GM12878 (cell line): Measurements from ENCODE around the gene ELMO2. TPM values are rescaled to one million over a fixed set of nuclear protein-coding genes. Genes with fewer than 3 reads are reported as not detected.

Experiments
- ATAC-seq: fragments of 200-7000 bp; cut with Tn5 transposase; 3 replicates; pipeline ENCODE4 v1.9.1; 2020; ENCODE audit warnings: mild to moderate bottlenecking, moderate library complexity
- BruUV-seq: library from RNA; stranded (reverse); fragments of 400-500 nt; replicated peaks from 2 replicates; lab custom pipeline; 2021; lab: Mats Ljungman, UMichigan
- CTCF ChIA-PET: fragments of 300-600 bp; sonication (Branson Sonifier 250); formaldehyde crosslinking; extraction: SDS; loops from one replicate; lab custom pipeline; 2021; ENCODE audit warnings: inconsistent platforms; lab: Yijun Ruan, JAX
- POLR2A ChIA-PET: fragments of 350-600 bp; formaldehyde crosslinking; extraction: SDS; loops from one replicate; lab custom pipeline; 2021; ENCODE audit warnings: inconsistent platforms; lab: Charles Lee
- RAD21 ChIA-PET: fragments of 300-600 bp; sonication (Branson Sonifier 250); formaldehyde crosslinking; loops from one replicate; lab custom pipeline; 2023; ENCODE audit warnings: antibody characterized with exemption; ENCODE audit not compliant: unreplicated experiment; lab: Charles Lee
- SMC1A ChIA-PET: fragments of 300-600 bp; sonication (Branson Sonifier 250); formaldehyde crosslinking; loops from one replicate; lab custom pipeline; 2023; ENCODE audit not compliant: unreplicated experiment, uncharacterized antibody; lab: Charles Lee
- DNase-seq: peaks from one replicate; pipeline ENCODE4 v3.0.0-alpha.2; 2011; ENCODE audit warnings: low read depth, low spot score
- FAIRE-seq: peaks from 3 replicates; lab custom pipeline; 2011; peaks lifted over from hg19 to GRCh38; lab: Jason Lieb, UNC
- H2AFZ ChIP-seq: 2 replicates; pipeline ENCODE4 v1.6.0; 2011; ENCODE audit warnings: low read depth, low read length, control low read depth; ENCODE audit not compliant: control insufficient read depth
- H3K27ac ChIP-seq: 2 replicates; pipeline ENCODE4 v1.5.1; 2011; ENCODE audit warnings: control low read depth; ENCODE audit not compliant: control insufficient read depth, insufficient read depth
- H3K27me3 ChIP-seq, 2 experiments: replicated peaks in 1 of 2; 2 replicates each; pipeline versions ENCODE4 v1.6.0 to v1.6.1; 2011; ENCODE audit warnings: low read length in 1 of 2; ENCODE audit not compliant: control insufficient read depth in 2 of 2, insufficient read depth in 2 of 2
- H3K36me3 ChIP-seq, 2 experiments: 2 replicates each; pipeline ENCODE4 v1.5.1; 2011; ENCODE audit warnings: low read length in 1 of 2; ENCODE audit not compliant: control insufficient read depth in 2 of 2, insufficient read depth in 2 of 2
- H3K4me1 ChIP-seq: 2 replicates; pipeline ENCODE4 v1.6.1; 2011; ENCODE audit warnings: mild to moderate bottlenecking, low read length, moderate library complexity, mixed read lengths; ENCODE audit not compliant: control insufficient read depth, insufficient read depth
- H3K4me2 ChIP-seq: 2 replicates; pipeline ENCODE4 v1.6.0; 2011; ENCODE audit warnings: control low read depth; ENCODE audit not compliant: control insufficient read depth, insufficient read depth
- H3K4me3 ChIP-seq: fragments of 200-600 bp; sonication (generic); 2 replicates; pipeline ENCODE4 v1.5.1; 2016
- H3K79me2 ChIP-seq: 2 replicates; pipeline ENCODE4 v1.6.0; 2011; ENCODE audit warnings: low read length; ENCODE audit not compliant: control insufficient read depth, insufficient read depth
- H3K9ac ChIP-seq: 2 replicates; pipeline ENCODE4 v1.8.0; 2011; ENCODE audit warnings: low read length, control low read depth, mixed read lengths; ENCODE audit not compliant: control insufficient read depth, insufficient read depth
- H3K9me3 ChIP-seq: replicated peaks from 3 replicates; pipeline ENCODE4 v1.5.1; 2011; ENCODE audit warnings: mild to moderate bottlenecking, low read length; ENCODE audit not compliant: control insufficient read depth, insufficient read depth
- H4K20me1 ChIP-seq: 2 replicates; pipeline ENCODE4 v1.6.0; 2011; ENCODE audit not compliant: control insufficient read depth, insufficient read depth
- ASH2L ChIP-seq: fragments of 300-600, 200-600 bp; sonication (generic); IDR thresholded peaks from 2 replicates; pipeline ENCODE4 v1.6.1; 2017; ENCODE audit warnings: low read depth, mild to moderate bottlenecking, borderline replicate concordance
- CBX5 ChIP-seq: sonication (generic); IDR thresholded peaks from 2 replicates; pipeline ENCODE4 v1.6.1; 2016; ENCODE audit warnings: low read depth, moderate library complexity, mild to moderate bottlenecking, inconsistent platforms
- CHD2 ChIP-seq: IDR thresholded peaks from 2 replicates; pipeline ENCODE4 v1.6.1; 2011; ENCODE audit warnings: low read depth, low read length, improper control_type of control experiment, borderline replicate concordance
- EED ChIP-seq: sonication (generic); IDR thresholded peaks from 2 replicates; pipeline ENCODE4 v1.6.1; 2016; ENCODE audit warnings: antibody characterized with exemption, low read depth
- IKZF1 ChIP-seq: fragments of 450-650 bp; conservative IDR thresholded peaks from 2 replicates; pipeline ENCODE4 v1.6.1; 2017; ENCODE audit warnings: antibody characterized with exemption, mild to moderate bottlenecking
- IRF4 ChIP-seq: IDR thresholded peaks from 2 replicates; pipeline ENCODE4 v1.6.1; 2011; ENCODE audit warnings: low read depth, low read length
- LARP7 ChIP-seq: fragments of 450-650 bp; IDR thresholded peaks from 2 replicates; pipeline ENCODE4 v1.6.1; 2017; ENCODE audit warnings: mild to moderate bottlenecking
- SMAD5 ChIP-seq: IDR thresholded peaks from 2 replicates; pipeline ENCODE4 v1.6.1; 2016; ENCODE audit warnings: antibody characterized with exemption, low read depth
- SREBF2 ChIP-seq: IDR thresholded peaks from 2 replicates; pipeline ENCODE4 v1.6.1; 2012; ENCODE audit warnings: mild to moderate bottlenecking, low read length
- SRF ChIP-seq, 2 experiments: IDR thresholded peaks; 2 replicates each; pipeline ENCODE4 v1.6.1; 2011; ENCODE audit warnings: low read depth in 2 of 2, low read length in 2 of 2, mild to moderate bottlenecking in 1 of 2, moderate library complexity in 1 of 2
- YBX1 ChIP-seq: fragments of 450-650 bp; IDR thresholded peaks from 2 replicates; pipeline ENCODE4 v1.6.1; 2016; ENCODE audit warnings: antibody characterized with exemption
- ZNF217 ChIP-seq: fragments of 450-650 bp; IDR thresholded peaks from 2 replicates; pipeline ENCODE4 v1.6.1; 2017; ENCODE audit warnings: antibody characterized with exemption, mild to moderate bottlenecking
- ZNF384 ChIP-seq: IDR thresholded peaks from 2 replicates; pipeline ENCODE4 v1.6.1; 2012; ENCODE audit warnings: low read depth, mild to moderate bottlenecking, low read length, improper control_type of control experiment, borderline replicate concordance
- WGBS: methylation state at CpG from one replicate; pipeline ENCODE4 v1.1.6; 2016; ENCODE audit warnings: low lambda C conversion rate; ENCODE audit not compliant: insufficient replicate concordance, insufficient coverage; ENCODE audit errors: missing lambda C conversion rate; 5-methylcytosine and 5-hydroxymethylcytosine counted together
- in situ Hi-C: fragments of 300-500 bp; cut with MboI; formaldehyde crosslinking; loops from 9 replicates; pipeline ENCODE4 v1.14.3; 2018; ENCODE audit warnings: mixed read lengths
- intact Hi-C: fragments of 100-400 bp; cut with micrococcal nuclease; formaldehyde crosslinking; loops from one replicate; pipeline ENCODE4 v1.14.2; 2022; ENCODE audit not compliant: unreplicated experiment
- polyA plus RNA-seq, 11 experiments: library from polyadenylated mRNA; depleted of rRNA in 4 of 11; unstranded in 6 of 11; stranded (reverse) in 5 of 11; fragments of >200 nt; fragmentation: Nextera tagmentation in 4 of 11; fragmentation: Illumina TruSeq in 1 of 11; extraction: Ambion mirVana in 4 of 11; extraction: Trizol in 1 of 11; gene quantifications; 1 replicate in 1 of 11; 2 replicates in 10 of 11; pipeline versions ENCODE4 v1.2.1 to v1.2.3, GENCODE V29; 2011 to 2016; ENCODE audit warnings: inconsistent platforms in 2 of 11, missing spikeins in 2 of 11, low read depth in 1 of 11
- total RNA-seq, 4 experiments: library from RNA; depleted of rRNA in 3 of 4; stranded (reverse); fragments of >200 nt in 3 of 4; fragmentation: Illumina TruSeq in 1 of 4; extraction: Trizol in 1 of 4; gene quantifications; 2 replicates each; pipeline versions ENCODE4 v1.2.1 to v1.2.3, GENCODE V29; 2013 to 2021
- TF ChIP-seq, protein P1 (sequence below): IDR thresholded peaks from 2 replicates; pipeline ENCODE4 v1.6.1; 2011; ENCODE audit warnings: low read depth, mild to moderate bottlenecking, low read length, moderate library complexity, borderline replicate concordance; ENCODE audit errors: extremely low read depth
- TF ChIP-seq, protein P2 (sequence below): fragments of 450-650 bp; IDR thresholded peaks from 2 replicates; pipeline ENCODE4 v1.6.1; 2018; ENCODE audit warnings: borderline replicate concordance, mild to moderate bottlenecking; ENCODE audit not compliant: partially characterized antibody
- TF ChIP-seq, protein P3 (sequence below): fragments of 450-650 bp; IDR thresholded peaks from 2 replicates; pipeline ENCODE4 v1.6.1; 2017; ENCODE audit warnings: mild to moderate bottlenecking, moderate library complexity

ELMO2 gene
- total and polyA plus RNA-seq, 10 of the 15 experiments (the other 5 are each of a cell fraction or from before 2014, with no cell fraction given): 14.2 to 40.2 (median 37.6) TPM

DNA sequence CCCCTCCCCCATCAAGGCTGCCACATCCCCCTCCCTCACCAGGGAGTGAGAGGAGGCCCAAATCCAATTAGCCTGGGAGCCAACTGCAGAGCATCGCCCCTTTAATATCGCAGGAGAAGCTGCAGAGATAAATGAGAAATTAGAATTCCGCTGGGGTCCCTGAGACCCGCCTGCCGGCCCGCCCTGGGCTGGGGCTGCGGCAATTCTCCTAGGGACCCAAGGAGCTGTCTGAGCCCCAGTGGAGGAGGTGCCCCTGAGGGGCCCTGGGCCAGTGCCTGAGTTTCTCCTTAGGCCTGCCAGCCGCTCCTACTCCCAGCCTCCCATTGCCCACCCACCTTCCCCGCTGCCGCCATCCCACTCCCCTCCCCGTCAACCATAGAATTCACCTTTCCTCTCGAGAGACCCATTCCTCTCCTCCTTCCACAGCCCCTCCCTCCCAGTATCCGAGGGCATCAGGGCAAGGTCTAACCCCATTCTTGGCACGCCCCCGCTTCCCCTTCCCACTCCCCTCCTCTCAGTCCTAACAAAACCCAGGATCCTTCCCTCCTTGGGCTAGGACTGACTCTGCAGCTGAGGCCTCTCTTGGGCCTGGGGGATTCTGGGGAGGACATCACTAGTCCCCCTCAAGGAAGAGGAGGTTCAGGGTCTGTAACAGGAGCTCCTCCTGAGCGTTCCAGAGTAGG lies 78.1 kb downstream of the ELMO2 start (continued):
- TF ChIP-seq SRF (IDR thresholded peaks at IDR 0.05; ENCODE audit: low read depth in 2 of 2, low read length in 2 of 2): no peak
- TF ChIP-seq SMAD5: no peak
- TF ChIP-seq ASH2L: no peak
- no peak for TF ChIP-seq IRF4
- no peak for TF ChIP-seq ZNF384
- TF ChIP-seq, all 136 proteins: peak for 0

DNA sequence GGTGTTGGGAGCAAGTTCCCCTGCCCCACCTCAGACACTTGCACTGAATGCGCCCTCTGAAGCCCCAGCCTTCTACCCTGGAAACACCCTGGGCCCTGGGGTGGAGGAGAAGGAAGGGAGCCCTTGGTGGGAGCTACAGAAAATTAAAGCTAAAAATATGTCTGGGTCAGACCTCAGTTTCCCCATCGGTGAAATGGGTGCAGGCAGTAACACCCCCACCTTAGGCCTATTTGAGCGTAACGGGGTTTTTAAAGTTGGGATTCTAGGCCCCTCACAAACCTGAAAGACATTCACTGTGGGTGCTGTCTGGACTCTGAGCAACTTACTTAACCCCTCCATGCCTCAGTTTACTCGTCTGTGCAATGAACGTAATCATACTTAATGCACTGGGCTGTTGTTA lies 78.9 kb downstream of the ELMO2 start:
- H3K4me2 ChIP-seq: no peak overlapping the region
- WGBS: 44% methylated on average over 6 of the region's 6 CpGs
- CTCF ChIA-PET: interaction anchor here (1.1 to 2.6 kb wide), 2 partner anchors 21 to 79 kb away, joined by 3 to 14 read pairs; partner anchors contain the start of gene ELMO2
- H3K9ac ChIP-seq: no peak overlapping the region
- no peaks in the 10 kb centered on the region for H3K9me3 ChIP-seq
- ATAC-seq: no peak
- H2AFZ ChIP-seq: no peak overlapping the region
- H3K27ac ChIP-seq: no peak overlapping the region
- H4K20me1 ChIP-seq: no peaks in the 10 kb centered on the region
- no peaks in the 10 kb centered on the region for H3K4me1 ChIP-seq
- SMC1A ChIA-PET: no interaction called here
- POLR2A ChIA-PET: no interaction called here
- intact Hi-C loops (no loop called here), in situ Hi-C loops (no loop called here)
- no TSS peak for BruUV-seq
- no peak for FAIRE-seq
- DNase-seq: no peak
- no peak overlapping the region for H3K4me3 ChIP-seq
- RAD21 ChIA-PET: no interaction called here
- no peaks in the 10 kb centered on the region for H3K36me3 ChIP-seq
- no peaks in the 10 kb centered on the region for H3K79me2 ChIP-seq
- peaks cover 0 to 2% of the 10 kb centered on the region in 2 experiments; a peak in 2 of 4 replicates for H3K27me3 ChIP-seq
- TF ChIP-seq IKZF1 (no peak), EED (no peak), LARP7 (no peak), SREBF2 (no peak), CHD2 (no peak), ZNF217 (no peak), YBX1 (no peak), CBX5 (no peak)
- TF ChIP-seq, protein P1, sequence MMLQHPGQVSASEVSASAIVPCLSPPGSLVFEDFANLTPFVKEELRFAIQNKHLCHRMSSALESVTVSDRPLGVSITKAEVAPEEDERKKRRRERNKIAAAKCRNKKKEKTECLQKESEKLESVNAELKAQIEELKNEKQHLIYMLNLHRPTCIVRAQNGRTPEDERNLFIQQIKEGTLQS: no peak
- TF ChIP-seq, protein P2, sequence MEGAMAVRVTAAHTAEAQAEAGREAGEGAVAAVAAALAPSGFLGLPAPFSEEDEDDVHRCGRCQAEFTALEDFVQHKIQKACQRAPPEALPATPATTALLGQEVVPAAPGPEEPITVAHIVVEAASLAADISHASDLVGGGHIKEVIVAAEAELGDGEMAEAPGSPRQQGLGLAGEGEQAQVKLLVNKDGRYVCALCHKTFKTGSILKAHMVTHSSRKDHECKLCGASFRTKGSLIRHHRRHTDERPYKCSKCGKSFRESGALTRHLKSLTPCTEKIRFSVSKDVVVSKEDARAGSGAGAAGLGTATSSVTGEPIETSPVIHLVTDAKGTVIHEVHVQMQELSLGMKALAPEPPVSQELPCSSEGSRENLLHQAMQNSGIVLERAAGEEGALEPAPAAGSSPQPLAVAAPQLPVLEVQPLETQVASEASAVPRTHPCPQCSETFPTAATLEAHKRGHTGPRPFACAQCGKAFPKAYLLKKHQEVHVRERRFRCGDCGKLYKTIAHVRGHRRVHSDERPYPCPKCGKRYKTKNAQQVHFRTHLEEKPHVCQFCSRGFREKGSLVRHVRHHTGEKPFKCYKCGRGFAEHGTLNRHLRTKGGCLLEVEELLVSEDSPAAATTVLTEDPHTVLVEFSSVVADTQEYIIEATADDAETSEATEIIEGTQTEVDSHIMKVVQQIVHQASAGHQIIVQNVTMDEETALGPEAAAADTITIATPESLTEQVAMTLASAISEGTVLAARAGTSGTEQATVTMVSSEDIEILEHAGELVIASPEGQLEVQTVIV: no peak
- TF ChIP-seq, protein P3, sequence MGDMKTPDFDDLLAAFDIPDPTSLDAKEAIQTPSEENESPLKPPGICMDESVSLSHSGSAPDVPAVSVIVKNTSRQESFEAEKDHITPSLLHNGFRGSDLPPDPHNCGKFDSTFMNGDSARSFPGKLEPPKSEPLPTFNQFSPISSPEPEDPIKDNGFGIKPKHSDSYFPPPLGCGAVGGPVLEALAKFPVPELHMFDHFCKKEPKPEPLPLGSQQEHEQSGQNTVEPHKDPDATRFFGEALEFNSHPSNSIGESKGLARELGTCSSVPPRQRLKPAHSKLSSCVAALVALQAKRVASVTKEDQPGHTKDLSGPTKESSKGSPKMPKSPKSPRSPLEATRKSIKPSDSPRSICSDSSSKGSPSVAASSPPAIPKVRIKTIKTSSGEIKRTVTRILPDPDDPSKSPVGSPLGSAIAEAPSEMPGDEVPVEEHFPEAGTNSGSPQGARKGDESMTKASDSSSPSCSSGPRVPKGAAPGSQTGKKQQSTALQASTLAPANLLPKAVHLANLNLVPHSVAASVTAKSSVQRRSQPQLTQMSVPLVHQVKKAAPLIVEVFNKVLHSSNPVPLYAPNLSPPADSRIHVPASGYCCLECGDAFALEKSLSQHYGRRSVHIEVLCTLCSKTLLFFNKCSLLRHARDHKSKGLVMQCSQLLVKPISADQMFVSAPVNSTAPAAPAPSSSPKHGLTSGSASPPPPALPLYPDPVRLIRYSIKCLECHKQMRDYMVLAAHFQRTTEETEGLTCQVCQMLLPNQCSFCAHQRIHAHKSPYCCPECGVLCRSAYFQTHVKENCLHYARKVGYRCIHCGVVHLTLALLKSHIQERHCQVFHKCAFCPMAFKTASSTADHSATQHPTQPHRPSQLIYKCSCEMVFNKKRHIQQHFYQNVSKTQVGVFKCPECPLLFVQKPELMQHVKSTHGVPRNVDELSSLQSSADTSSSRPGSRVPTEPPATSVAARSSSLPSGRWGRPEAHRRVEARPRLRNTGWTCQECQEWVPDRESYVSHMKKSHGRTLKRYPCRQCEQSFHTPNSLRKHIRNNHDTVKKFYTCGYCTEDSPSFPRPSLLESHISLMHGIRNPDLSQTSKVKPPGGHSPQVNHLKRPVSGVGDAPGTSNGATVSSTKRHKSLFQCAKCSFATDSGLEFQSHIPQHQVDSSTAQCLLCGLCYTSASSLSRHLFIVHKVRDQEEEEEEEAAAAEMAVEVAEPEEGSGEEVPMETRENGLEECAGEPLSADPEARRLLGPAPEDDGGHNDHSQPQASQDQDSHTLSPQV: no peak
